IgD-negative memory B cell (primary cell): ENCODE data around the gene SIX5. TPM values are rescaled to one million over a fixed set of nuclear protein-coding genes. Genes with fewer than 3 reads are reported as not detected.
"Not testable (repeated sequence)": the region's sequence is repeated elsewhere in the genome, so short reads cannot be mapped to it uniquely, and the experiment has no call there.

Source experiments
- H3K27ac Mint-ChIP-seq, 3 donors: one replicate each; pipeline ENCODE4 v1.8.0; 2020 to 2022; ENCODE audit warnings: mild to moderate bottlenecking in 3 of 3, mixed read lengths in 3 of 3, moderate library complexity in 1 of 3
- H3K27me3 Mint-ChIP-seq: one replicate; pipeline ENCODE4 v1.8.0; 2021; ENCODE audit warnings: mixed read lengths
- H3K36me3 Mint-ChIP-seq: one replicate; pipeline ENCODE4 v1.8.0; 2020; ENCODE audit warnings: mild to moderate bottlenecking, mixed read lengths
- H3K4me1 Mint-ChIP-seq, 3 donors: one replicate each; pipeline ENCODE4 v1.8.0; 2020 to 2022; ENCODE audit warnings: mixed read lengths in 3 of 3, mild to moderate bottlenecking in 1 of 3
- H3K4me3 Mint-ChIP-seq, 4 donors: one replicate each; pipeline ENCODE4 v1.8.0; 2020 to 2022; ENCODE audit warnings: mild to moderate bottlenecking in 4 of 4, mixed read lengths in 4 of 4, moderate library complexity in 3 of 4
- H3K9me3 Mint-ChIP-seq, 3 donors: one replicate each; pipeline ENCODE4 v1.8.0; 2020 to 2021; ENCODE audit warnings: mixed read lengths in 3 of 3, mild to moderate bottlenecking in 1 of 3
- polyA plus RNA-seq: library from polyadenylated mRNA; unstranded; fragments of 300-500 nt; fragmentation: Illumina TruSeq; gene quantifications from one replicate; pipeline ENCODE4 v1.2.3, GENCODE V29; 2021

Gene SIX5
- polyA plus RNA-seq, 1 donor from 2014 or later = 0.41 TPM

DNA sequence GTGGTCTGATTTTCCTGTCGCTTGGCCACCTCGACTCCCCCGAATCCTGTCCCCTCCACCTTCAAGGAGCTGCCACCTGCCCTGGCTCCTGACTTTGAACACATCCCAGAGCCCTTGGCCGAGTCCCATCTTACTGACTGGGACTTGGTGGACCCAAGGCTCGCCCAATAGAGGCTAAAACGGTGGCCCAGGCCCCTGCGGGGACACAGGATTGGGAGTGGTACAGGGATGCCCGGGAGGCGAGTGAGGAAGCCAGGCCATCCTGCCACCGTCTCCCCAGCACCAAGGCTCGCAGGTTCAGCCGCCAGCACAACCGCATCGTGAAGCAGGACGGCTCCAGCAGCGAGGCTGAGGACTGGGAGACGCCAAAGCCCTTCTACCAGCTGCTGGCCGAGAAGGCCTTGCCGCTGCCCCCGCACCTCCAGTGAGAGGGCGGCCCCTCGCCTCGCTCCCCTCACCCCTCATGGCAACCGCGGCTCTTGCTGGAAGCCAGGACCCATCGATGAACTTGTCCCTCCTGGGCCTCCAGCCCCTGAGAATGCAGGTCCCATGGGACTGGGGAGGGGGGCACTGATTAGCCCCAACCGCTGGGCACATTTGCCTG lies 5.3 kb downstream of the SIX5 start:
- no peaks in the 10 kb centered on the region for H3K9me3 Mint-ChIP-seq
- H3K27me3 Mint-ChIP-seq = peaks cover 14% of the 10 kb centered on the region
- peak overlapping the region in 1 of 3 donors; percentile 45 for H3K27ac Mint-ChIP-seq
- no peaks in the 10 kb centered on the region for H3K36me3 Mint-ChIP-seq
- H3K4me3 Mint-ChIP-seq = no peak overlapping the region
- no peaks in the 10 kb centered on the region for H3K4me1 Mint-ChIP-seq

DNA sequence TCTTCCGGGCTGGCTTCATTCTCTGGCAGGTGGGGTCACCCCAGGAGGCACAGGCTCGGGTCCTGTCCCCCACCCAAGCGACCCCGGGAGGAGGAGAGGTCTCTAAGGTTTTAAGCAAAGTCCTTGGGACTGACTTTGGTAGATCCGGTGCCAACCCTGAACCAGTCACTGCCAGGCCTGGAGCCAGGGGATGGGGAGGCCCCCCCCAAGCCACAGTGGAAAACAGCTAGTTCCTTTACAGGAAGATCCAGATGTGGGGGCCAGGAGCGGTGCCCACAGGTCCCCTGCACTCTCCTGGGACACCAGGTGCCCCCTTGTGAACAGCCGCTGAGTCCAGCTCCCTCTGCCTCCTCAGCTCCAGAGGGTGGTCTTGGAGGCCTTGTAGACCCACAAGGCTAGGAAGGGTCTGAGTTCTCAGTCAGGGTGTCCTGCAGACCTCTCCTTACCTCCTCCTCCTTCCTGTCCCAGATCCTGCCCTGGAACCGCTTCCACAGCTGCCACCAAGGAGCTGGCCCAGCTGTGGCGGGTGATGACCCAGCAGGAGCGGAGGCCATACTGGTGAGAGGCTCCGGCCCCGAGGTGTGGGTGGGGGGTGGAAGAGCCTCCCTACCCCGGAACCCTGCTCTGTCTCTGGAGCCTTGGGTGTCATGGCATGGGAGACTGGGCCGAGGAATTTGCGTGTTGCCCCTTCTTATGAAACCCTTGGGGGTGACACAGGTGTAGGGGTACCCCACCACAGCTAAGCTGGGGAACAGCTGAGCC lies 6.0 kb downstream of the SIX5 start:
- no peaks in the 10 kb centered on the region for H3K9me3 Mint-ChIP-seq
- H3K4me3 Mint-ChIP-seq = no peak overlapping the region
- peak overlapping the region in 1 of 3 donors; percentile 45 for H3K27ac Mint-ChIP-seq
- H3K36me3 Mint-ChIP-seq = no peaks in the 10 kb centered on the region
- peaks cover 14% of the 10 kb centered on the region for H3K27me3 Mint-ChIP-seq
- no peaks in the 10 kb centered on the region for H3K4me1 Mint-ChIP-seq

DNA sequence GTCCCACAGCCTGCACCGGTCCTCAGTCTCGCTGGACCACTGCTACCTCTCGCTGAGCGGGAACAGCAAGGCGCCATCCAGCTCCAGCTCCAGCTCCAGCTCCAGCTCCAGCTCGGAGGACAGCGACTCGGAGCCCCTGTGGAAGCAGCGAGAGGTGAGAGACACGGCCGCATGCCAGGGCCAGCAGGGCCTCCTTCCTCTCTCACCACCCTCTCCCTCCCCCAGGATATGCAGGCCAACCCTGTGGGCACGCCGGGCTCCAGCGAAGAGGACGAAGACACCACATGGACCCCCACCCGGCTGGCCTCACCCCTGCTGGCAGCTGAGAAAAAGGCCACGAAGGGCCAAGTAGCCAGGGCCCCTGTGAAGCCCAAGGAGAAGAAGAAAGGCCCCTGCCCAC lies 7.3 kb downstream of the SIX5 start:
- Mint-ChIP-seq H3K36me3 (no peaks in the 10 kb centered on the region), H3K27me3 (peaks cover 9% of the 10 kb centered on the region), H3K4me3 (no peak overlapping the region), H3K27ac (no peak overlapping the region), H3K4me1 (no peaks in the 10 kb centered on the region), H3K9me3 (no peaks in the 10 kb centered on the region)

DNA sequence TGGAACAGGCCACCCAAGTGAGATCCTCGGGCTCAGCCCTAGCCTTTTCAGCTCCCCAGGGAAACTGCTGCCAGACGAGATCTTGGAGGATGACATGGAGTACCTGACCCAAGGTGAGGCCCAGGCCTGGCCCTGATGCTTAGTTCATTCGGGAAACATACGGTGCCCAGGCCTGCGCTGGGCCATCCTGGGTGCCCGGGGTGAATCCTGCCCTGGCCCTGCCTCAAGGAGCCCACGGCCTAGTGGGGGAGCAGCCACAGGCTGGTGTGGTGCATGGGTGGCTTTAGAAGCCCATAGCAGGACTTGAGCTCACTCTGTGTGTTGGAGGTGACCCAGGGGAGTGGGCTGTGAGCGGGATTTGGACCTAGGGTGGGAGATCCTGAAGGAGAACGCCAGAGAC lies 10.1 kb downstream of the SIX5 start:
- Mint-ChIP-seq H3K4me3 (no peak overlapping the region), H3K27ac (no peak overlapping the region)

DNA sequence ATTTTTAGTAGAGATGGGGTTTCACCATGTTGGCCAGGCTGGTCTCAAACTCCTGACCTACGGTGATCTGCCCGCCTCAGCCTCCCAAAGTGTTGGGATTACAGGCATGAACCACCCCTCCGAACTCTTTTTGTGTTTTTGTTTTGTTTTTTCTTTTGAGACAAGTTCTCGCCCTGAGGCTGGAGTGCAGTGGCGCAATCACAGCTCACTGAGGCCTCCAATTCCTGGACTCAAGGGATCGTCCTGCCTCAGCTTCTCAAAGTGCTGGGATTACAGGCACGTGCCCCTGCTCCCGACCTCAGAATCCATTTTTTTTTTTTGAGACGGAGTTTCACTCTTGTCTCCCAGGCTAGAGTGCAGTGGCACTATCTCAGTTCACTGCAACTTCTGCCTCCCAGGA lies 11.4 kb downstream of the SIX5 start:
- Mint-ChIP-seq H3K4me1 (no peaks in the 10 kb centered on the region), H3K27ac (no peak overlapping the region), H3K4me3 (no peak overlapping the region), H3K27me3 (peaks cover 6% of the 10 kb centered on the region), H3K36me3 (peaks cover 1% of the 10 kb centered on the region), H3K9me3 (no peaks in the 10 kb centered on the region)

More for the DNA sequence above, 10.1 kb downstream of the SIX5 start:
- peaks cover 1% of the 10 kb centered on the region for H3K36me3 Mint-ChIP-seq
- H3K27me3 Mint-ChIP-seq = peaks cover 6% of the 10 kb centered on the region
- H3K9me3 Mint-ChIP-seq = no peaks in the 10 kb centered on the region
- H3K4me1 Mint-ChIP-seq = no peaks in the 10 kb centered on the region

DNA sequence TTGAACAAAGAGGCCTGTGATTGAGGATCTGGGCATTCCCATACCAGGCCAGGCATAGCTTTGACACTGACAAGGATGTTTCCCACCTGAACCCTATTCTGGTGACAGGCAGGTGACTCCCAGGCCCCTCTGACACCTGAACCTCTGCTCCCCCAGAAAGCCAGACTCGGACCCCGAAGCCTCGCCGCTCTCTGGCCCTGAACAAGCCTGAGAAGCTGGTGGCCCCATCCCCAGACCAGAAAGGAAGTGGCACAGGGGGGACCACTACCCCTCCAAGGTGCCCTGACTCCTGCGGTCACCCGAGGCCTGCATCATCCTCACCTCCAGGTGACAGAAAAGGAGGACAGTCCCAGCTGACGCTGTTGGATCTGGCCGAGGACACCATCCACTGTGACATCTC lies 14.7 kb downstream of the SIX5 start:
- no peaks in the 10 kb centered on the region for H3K27me3 Mint-ChIP-seq

DNA sequence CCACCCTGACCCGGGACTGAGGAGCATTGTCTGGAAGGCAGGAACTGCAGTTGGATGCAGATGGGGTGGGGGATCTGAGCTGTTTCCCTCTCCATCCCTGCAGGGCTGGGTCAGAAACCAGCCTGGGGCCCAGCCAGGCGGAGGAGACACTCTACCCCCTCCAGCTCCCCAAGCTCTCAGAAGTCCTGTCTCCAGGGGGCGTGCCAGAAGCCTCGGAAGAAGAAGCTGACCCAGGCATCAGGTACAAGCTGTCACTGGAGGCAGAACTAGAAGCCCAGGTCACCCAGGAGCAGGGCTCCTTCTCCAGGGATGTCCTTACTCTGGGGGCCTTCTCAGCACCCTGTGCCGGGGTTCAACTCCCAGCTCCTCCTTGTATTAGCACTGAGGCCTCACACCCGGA lies 15.5 kb downstream of the SIX5 start:
- Mint-ChIP-seq H3K4me3 (no peak overlapping the region), H3K9me3 (no peaks in the 10 kb centered on the region), H3K27ac (no peak overlapping the region), H3K27me3 (peaks cover 2% of the 10 kb centered on the region), H3K36me3 (peaks cover 1% of the 10 kb centered on the region), H3K4me1 (no peaks in the 10 kb centered on the region)

More for the DNA sequence above, 14.7 kb downstream of the SIX5 start:
- no peaks in the 10 kb centered on the region for H3K4me1 Mint-ChIP-seq
- no peak overlapping the region for H3K27ac Mint-ChIP-seq
- peaks cover 1% of the 10 kb centered on the region for H3K36me3 Mint-ChIP-seq
- H3K4me3 Mint-ChIP-seq = no peak overlapping the region
- H3K9me3 Mint-ChIP-seq = no peaks in the 10 kb centered on the region

DNA sequence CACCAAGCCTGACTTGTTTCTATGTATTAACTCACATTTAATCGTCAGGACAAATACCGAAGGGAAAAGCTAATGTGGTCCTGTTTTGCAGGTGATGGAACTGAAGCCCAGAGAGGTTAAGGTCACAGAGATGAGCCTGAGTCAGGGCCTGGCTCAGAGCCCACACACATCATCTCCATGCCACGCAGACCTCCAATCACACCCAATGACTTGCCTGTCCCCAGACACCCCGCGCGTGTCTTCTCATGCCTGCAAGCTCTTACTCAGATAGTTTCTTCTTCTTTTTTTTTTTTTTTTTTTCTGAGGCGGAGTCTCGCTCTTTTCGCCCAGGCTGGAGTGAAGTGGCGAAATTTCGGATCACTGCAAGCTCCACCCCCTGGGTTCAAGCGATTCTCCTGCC lies 16.4 kb downstream of the SIX5 start:
- H3K9me3 Mint-ChIP-seq = no peaks in the 10 kb centered on the region
- H3K27me3 Mint-ChIP-seq = peaks cover 2% of the 10 kb centered on the region
- no peak overlapping the region for H3K27ac Mint-ChIP-seq
- peaks cover 1% of the 10 kb centered on the region for H3K36me3 Mint-ChIP-seq
- H3K4me1 Mint-ChIP-seq = no peaks in the 10 kb centered on the region
- H3K4me3 Mint-ChIP-seq = no peak overlapping the region

DNA sequence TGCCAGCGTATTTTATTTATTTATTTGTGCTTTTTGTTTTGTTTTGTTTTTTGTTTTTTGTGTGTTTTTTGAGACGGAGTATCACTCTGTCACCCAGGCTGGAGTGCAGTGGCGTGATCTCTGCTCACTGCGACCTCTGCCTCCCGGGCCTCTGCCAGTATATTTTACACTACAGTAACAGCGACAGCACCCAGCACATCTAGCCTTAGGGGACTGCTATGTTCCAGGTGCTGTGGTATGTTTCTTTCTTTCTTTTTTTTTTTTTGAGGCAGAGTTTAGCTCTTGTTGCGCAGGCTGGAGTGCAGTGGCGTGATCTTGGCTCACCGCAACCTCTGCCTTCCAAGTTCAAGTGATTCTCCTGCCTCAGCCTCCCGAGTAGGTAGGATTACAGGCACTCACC lies 17.6 kb downstream of the SIX5 start:
- not testable (repeated sequence) for H3K4me3 Mint-ChIP-seq, H3K4me1 Mint-ChIP-seq, H3K36me3 Mint-ChIP-seq, H3K9me3 Mint-ChIP-seq, H3K27me3 Mint-ChIP-seq, H3K27ac Mint-ChIP-seq

DNA sequence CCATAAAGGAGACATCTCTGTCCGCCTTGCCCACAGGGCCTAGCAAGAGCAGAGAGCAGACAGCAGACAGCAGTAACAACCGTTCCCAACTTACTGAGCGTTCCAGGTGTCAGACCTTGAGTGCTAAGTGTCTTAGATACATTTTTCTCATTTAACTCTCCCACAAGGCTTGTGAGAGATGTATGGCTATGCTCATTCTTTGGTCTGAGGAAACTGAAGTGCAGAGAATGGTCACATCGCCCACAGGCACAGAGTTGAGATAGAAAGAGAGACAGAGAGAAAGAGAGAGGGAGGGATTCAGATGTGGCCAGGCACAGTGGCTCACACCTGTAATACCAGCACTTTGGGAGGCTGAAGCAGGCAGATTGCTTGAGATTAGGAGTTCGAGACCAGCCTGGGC lies 21.5 kb downstream of the SIX5 start:
- Mint-ChIP-seq H3K4me1 (peaks cover 0 to 2% (median 0%) of the 10 kb centered on the region in 3 donors), H3K27me3 (peaks cover 11% of the 10 kb centered on the region), H3K9me3 (no peaks in the 10 kb centered on the region), H3K27ac (no peak overlapping the region), H3K36me3 (peaks cover 1% of the 10 kb centered on the region), H3K4me3 (peak overlapping the region in 1 of 4 donors; percentile 75)

DNA sequence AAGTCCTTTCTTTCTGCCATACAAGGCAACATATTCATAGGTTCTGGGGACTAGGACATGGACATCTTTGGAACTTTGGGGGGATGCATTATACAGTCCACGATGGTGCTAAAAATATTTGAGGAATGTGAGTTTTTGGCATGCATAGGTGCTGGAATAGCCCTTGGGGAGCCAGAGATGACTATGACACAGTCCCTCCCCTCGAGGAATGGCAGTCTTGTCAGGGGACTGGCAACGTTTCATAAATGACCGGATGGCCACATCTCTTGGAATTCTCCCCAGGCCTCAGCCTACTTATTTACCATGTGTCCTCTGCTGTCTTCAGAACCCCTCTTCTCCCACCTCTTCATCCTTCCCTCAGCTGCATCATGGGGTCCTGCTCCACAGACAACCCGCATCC lies 22.2 kb downstream of the SIX5 start:
- Mint-ChIP-seq H3K36me3 (peaks cover 1% of the 10 kb centered on the region), H3K27ac (no peak overlapping the region), H3K4me1 (peaks cover 0 to 2% (median 0%) of the 10 kb centered on the region in 3 donors), H3K9me3 (no peaks in the 10 kb centered on the region), H3K27me3 (peaks cover 11% of the 10 kb centered on the region), H3K4me3 (no peak overlapping the region)

DNA sequence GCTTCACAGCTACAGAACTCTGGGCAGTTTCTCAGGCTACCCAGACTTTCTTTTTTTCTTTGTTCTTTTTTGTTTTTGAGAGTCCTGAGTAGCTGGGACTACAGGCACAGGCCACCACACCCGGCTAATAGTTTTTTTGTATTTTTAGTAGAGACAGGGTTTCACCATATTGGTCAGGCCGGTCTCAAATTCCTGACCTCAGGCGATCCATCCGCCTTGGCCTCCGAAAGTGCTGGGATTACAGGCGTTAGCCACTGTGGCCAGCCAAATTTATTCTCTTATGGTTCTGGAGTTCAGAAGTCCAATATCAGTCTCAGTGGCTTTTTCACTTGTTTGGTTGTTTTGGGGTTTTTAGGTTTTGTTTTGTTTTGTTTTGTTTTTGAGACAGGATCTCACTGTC lies 23.4 kb downstream of the SIX5 start:
- peaks cover 1% of the 10 kb centered on the region for H3K36me3 Mint-ChIP-seq
- H3K27me3 Mint-ChIP-seq = peaks cover 11% of the 10 kb centered on the region
- no peak overlapping the region for H3K4me3 Mint-ChIP-seq
- H3K4me1 Mint-ChIP-seq = peaks cover 0 to 2% (median 0%) of the 10 kb centered on the region in 3 donors
- no peak overlapping the region for H3K27ac Mint-ChIP-seq
- no peaks in the 10 kb centered on the region for H3K9me3 Mint-ChIP-seq

DNA sequence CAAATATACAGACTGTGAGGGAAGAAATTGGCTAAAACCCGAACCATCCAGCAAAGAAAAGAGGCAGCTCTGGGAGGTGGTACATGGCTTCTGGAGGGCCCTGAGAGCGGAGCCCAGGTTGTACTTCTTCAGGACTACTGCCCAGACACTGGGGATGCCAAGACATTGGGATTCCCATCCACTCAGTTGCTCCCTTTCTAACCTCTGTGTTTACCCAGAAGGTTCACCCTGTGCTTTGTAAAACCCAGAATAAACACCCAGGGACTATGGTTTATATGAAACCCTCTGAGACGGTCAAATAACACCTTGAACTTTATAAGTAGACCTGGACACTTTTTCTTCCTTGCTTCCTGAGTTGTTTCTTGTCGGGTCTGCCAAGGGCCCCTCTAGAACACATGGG lies 26.1 kb downstream of the SIX5 start:
- H3K27me3 Mint-ChIP-seq = peaks cover 11% of the 10 kb centered on the region
- no peaks in the 10 kb centered on the region for H3K9me3 Mint-ChIP-seq
- H3K4me1 Mint-ChIP-seq = peaks cover 0 to 2% (median 0%) of the 10 kb centered on the region in 3 donors
- no peak overlapping the region for H3K27ac Mint-ChIP-seq
- no peak overlapping the region for H3K4me3 Mint-ChIP-seq
- H3K36me3 Mint-ChIP-seq = peaks cover 1% of the 10 kb centered on the region

DNA sequence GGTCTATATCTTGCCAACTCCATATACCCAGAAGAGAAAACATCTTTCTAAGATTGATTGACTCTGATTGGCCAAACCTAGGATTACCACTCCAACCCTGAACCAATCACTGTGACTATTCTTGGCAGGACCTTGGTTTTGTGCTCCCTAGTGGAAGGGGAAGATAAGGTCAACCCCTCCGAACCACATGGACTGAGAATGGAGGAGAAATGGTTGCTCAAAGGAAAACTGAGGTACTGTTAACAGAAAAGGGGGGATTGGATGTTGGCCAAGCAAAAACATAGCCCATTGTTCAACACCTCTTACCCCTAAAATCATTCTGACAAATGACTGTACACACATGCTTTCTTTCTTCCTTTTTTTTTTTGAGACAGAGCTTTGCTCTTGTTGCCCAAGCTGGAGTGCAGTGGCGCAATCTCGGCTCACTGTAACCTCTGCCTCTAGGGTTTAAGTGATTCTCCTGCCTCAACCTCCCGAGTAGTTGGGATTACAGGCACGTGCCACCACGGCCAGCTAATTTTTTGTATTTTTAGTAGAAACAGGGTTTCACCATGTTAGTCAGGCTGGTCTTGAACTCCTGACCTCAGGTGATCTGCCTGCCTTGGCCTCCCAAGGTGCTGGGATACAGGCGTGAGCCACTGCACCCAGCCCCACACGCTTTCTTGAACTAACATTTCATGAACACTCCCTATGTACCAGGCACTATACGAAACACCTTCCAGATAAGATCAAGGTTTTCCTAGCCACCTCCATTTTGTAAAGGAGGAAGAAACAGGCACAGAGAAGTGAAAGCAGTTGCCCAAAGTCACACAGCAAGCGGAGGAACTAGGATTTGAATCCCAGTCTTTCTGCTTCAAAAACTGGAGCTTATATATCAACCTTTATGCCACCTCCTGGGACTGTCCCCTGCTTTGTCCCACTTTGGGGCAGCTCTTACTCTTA lies 29.3 kb downstream of the SIX5 start:
- Mint-ChIP-seq H3K36me3 (peaks cover under 1% of the 10 kb centered on the region), H3K9me3 (no peaks in the 10 kb centered on the region), H3K27ac (peak overlapping the region in 1 of 3 donors; percentile 80), H3K4me3 (no peak overlapping the region), H3K27me3 (peaks cover 1% of the 10 kb centered on the region), H3K4me1 (peaks cover 0 to 1% (median 0%) of the 10 kb centered on the region in 3 donors)

DNA sequence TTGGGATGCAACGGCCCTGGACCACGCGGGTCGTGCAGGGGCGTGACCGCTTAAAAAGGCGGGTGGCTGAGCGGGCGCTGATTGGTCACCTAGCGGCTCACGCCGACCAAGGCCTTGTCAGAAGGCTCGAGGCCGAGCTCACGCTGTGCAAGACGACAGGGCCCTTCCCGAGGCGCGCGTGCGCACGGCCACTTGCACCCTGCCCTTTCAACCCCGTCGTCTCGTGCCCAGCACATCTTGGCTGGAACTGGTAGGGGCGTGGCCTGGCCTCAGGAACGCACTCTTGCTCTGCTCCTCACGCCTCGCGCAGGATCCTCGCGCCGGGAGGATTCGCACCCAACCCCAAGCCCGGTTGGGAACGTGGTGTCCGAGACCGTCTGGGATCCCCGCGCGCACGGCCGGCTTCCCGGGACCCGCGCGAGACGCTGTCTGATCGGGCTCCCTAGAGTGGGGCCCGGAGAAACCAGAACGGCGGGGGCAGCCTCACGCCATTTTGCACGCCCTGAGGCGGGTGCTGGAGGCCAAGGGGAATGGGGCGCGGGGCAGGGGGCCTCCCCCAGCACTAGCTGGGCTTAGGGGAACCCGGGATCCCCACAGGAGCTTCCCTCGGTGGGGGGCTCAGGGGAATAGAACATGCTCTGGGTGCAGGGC lies 35.8 kb downstream of the SIX5 start, which contains the start of gene MEIOSIN:
MEIOSIN (plus strand) TSS at position 280 of the 651 bp plus-strand sequence. CDS start 1,938 bp downstream, outside the sequence.
- Mint-ChIP-seq H3K36me3 (peaks cover 3% of the 10 kb centered on the region), H3K4me1 (peaks cover 13 to 15% (median 15%) of the 10 kb centered on the region in 3 donors), H3K27ac (peak within 1 kb of the TSS in 1 of 3 donors; percentile 32), H3K9me3 (no peaks in the 10 kb centered on the region), H3K4me3 (peak within 1 kb of the TSS in 1 of 4 donors; percentile 74), H3K27me3 (no peaks in the 10 kb centered on the region)
